ENCODE measurements around the gene ASTN2.

DNA sequence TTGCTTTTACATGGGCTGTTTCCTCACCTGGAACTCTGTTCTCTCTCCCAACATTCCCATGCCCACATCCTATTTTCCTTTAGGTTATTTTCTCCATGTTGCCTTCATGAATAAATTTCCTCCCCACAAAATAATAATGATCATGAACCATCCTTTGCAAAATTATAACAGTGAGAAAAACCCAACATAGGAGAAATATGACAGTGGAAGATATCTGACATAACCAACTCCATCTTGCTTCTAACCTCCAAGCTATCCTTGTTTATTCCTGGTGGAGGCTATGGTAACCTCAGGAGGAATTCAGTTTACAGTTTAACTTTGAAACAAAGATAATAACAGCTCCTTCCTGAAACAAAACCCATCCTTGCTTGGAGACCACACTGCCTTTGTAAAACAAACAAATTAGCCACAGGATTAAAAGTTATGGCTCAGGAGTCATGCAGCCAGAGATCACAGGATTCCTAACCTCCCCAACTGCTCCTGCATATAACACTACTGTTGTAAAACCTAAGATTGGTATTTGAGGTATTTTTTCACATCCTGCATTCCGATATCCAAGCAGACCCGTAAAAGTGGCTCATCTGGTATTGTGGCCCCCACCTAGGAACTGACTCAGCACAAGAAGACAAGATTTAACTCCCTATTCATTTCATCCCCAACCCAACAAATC, 515.4 kb downstream of the ASTN2 start:
- TF ChIP-seq POLR2A (IDR thresholded peaks at IDR 0.05; ENCODE audit: low read depth, low read length) (no peak), POLR2AphosphoS5 (IDR thresholded peaks at IDR 0.05; ENCODE audit: insufficient read depth, low read depth, low read length) (no peak), EZH2 (IDR thresholded peaks at IDR 0.05; ENCODE audit: borderline replicate concordance, low read depth, low read length, severe bottlenecking) (no peak), MYC (IDR thresholded peaks at IDR 0.05; ENCODE audit: low read depth, low read length) (no peak), FOS (IDR thresholded peaks at IDR 0.05; ENCODE audit: borderline replicate concordance, insufficient read depth, low read length) (no peak), MAX (IDR thresholded peaks at IDR 0.05; ENCODE audit: insufficient read depth, insufficient read length) (no peak)
- TF ChIP-seq, protein P1, sequence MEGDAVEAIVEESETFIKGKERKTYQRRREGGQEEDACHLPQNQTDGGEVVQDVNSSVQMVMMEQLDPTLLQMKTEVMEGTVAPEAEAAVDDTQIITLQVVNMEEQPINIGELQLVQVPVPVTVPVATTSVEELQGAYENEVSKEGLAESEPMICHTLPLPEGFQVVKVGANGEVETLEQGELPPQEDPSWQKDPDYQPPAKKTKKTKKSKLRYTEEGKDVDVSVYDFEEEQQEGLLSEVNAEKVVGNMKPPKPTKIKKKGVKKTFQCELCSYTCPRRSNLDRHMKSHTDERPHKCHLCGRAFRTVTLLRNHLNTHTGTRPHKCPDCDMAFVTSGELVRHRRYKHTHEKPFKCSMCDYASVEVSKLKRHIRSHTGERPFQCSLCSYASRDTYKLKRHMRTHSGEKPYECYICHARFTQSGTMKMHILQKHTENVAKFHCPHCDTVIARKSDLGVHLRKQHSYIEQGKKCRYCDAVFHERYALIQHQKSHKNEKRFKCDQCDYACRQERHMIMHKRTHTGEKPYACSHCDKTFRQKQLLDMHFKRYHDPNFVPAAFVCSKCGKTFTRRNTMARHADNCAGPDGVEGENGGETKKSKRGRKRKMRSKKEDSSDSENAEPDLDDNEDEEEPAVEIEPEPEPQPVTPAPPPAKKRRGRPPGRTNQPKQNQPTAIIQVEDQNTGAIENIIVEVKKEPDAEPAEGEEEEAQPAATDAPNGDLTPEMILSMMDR (IDR thresholded peaks at IDR 0.05; ENCODE audit: extremely low read depth in 1 of 2, insufficient read depth in 1 of 2, low read depth in 1 of 2, low read length in 2 of 2): no peak

All from endothelial cell of umbilical vein (primary cell).